HepG2 (cell line): Measurements from ENCODE around the gene A1CF. TPM values are rescaled to one million over a fixed set of nuclear protein-coding genes. Genes with fewer than 3 reads are reported as not detected.

Source experiments
- DPF2 ChIP-seq: sonication (generic); formaldehyde crosslinking; IDR thresholded peaks from 2 replicates; pipeline ENCODE4 v1.4.0; 2020; ENCODE audit warnings: mild to moderate bottlenecking, low read depth, missing genetic modification reagents, borderline replicate concordance
- DRAP1 ChIP-seq: IDR thresholded peaks from 2 replicates; pipeline ENCODE4 v1.6.1; 2016; ENCODE audit warnings: missing genetic modification reagents, missing compliant biosample characterization
- FOXJ3 ChIP-seq: sonication (generic); formaldehyde crosslinking; IDR thresholded peaks from 2 replicates; pipeline ENCODE4 v1.4.0; 2020; ENCODE audit warnings: missing genetic modification reagents, mild to moderate bottlenecking, borderline replicate concordance
- FOXO1 ChIP-seq: sonication (generic); formaldehyde crosslinking; IDR thresholded peaks from 2 replicates; pipeline ENCODE4 v1.4.0; 2020; ENCODE audit warnings: missing genetic modification reagents
- JUNB ChIP-seq: sonication (generic); formaldehyde crosslinking; IDR thresholded peaks from 2 replicates; pipeline ENCODE4 v1.8.0; 2022; ENCODE audit warnings: missing genetic modification reagents, mild to moderate bottlenecking, borderline replicate concordance
- JUND ChIP-seq: sonication (generic); formaldehyde crosslinking; IDR thresholded peaks from 2 replicates; pipeline ENCODE4 v1.8.0; 2022; ENCODE audit warnings: mild to moderate bottlenecking, missing genetic modification reagents
- KLF9 ChIP-seq: IDR thresholded peaks from 2 replicates; pipeline ENCODE4 v1.6.1; 2016; ENCODE audit warnings: low read depth
- LCORL ChIP-seq, 2 experiments: fragments of 450-650 bp in 1 of 2; sonication (generic) in 1 of 2; formaldehyde crosslinking in 1 of 2; IDR thresholded peaks; 2 replicates each; pipeline versions ENCODE4 v1.5.0 to v1.6.1; 2017 to 2020; ENCODE audit warnings: antibody characterized with exemption in 1 of 2, missing genetic modification reagents in 1 of 2
- MAZ ChIP-seq, 2 experiments: sonication (generic) in 1 of 2; formaldehyde crosslinking in 1 of 2; IDR thresholded peaks; 2 replicates each; pipeline versions ENCODE4 v1.5.0 to v1.6.1; 2012 to 2020; ENCODE audit warnings: low read depth in 2 of 2, mild to moderate bottlenecking in 2 of 2, borderline replicate concordance in 1 of 2, improper control_type of control experiment in 1 of 2, low read length in 1 of 2, missing genetic modification reagents in 1 of 2, moderate library complexity in 1 of 2
- NCOA1 ChIP-seq: sonication (generic); formaldehyde crosslinking; IDR thresholded peaks from 2 replicates; pipeline ENCODE4 v1.9.0; 2021; ENCODE audit warnings: missing genetic modification reagents
- NFKBIZ ChIP-seq: IDR thresholded peaks from 2 replicates; pipeline ENCODE4 v1.6.1; 2018; ENCODE audit warnings: missing genetic modification reagents, missing compliant biosample characterization
- RAD21 ChIP-seq: fragments of 450-650 bp; formaldehyde crosslinking; IDR thresholded peaks from 2 replicates; pipeline ENCODE4 v1.5.0; 2020; ENCODE audit warnings: mild to moderate bottlenecking
- RFX5 ChIP-seq: IDR thresholded peaks from 2 replicates; pipeline ENCODE4 v1.6.1; 2011; ENCODE audit warnings: low read depth, low read length, improper control_type of control experiment
- SALL1 ChIP-seq: sonication (generic); formaldehyde crosslinking; IDR thresholded peaks from 2 replicates; pipeline ENCODE4 v1.8.0; 2022; ENCODE audit warnings: mild to moderate bottlenecking, missing genetic modification reagents
- TBX2 ChIP-seq: sonication (generic); formaldehyde crosslinking; IDR thresholded peaks from 2 replicates; pipeline ENCODE4 v1.5.0; 2020; ENCODE audit warnings: missing genetic modification reagents, mild to moderate bottlenecking, borderline replicate concordance
- TRIM24 ChIP-seq: sonication (generic); formaldehyde crosslinking; IDR thresholded peaks from 2 replicates; pipeline ENCODE4 v1.8.0; 2022; ENCODE audit warnings: mild to moderate bottlenecking, missing genetic modification reagents
- ZHX2 ChIP-seq, 2 experiments: sonication (generic) in 1 of 2; formaldehyde crosslinking in 1 of 2; IDR thresholded peaks; 2 replicates each; pipeline versions ENCODE4 v1.6.1 to v1.9.0; 2014 to 2022; ENCODE audit warnings: antibody characterized with exemption in 1 of 2, borderline replicate concordance in 1 of 2, inconsistent platforms in 1 of 2, low read depth in 1 of 2, missing genetic modification reagents in 1 of 2
- ZNF513 ChIP-seq: sonication (generic); formaldehyde crosslinking; conservative IDR thresholded peaks from 2 replicates; pipeline ENCODE4 v1.5.0; 2020; ENCODE audit warnings: missing genetic modification reagents
- ZNF629 ChIP-seq: sonication (generic); formaldehyde crosslinking; conservative IDR thresholded peaks from 2 replicates; pipeline ENCODE4 v1.5.0; 2020; ENCODE audit warnings: missing genetic modification reagents
- ZNF644 ChIP-seq: IDR thresholded peaks from 2 replicates; pipeline ENCODE4 v1.6.1; 2016; ENCODE audit warnings: low read depth
- polyA plus RNA-seq, 8 experiments: library from polyadenylated mRNA; depleted of rRNA in 3 of 8; stranded (reverse) in 7 of 8; unstranded in 1 of 8; fragments of >200 nt; fragmentation: Illumina TruSeq in 4 of 8; extraction: Trizol in 4 of 8; gene quantifications; 2 replicates each; pipeline versions ENCODE4 v1.2.1 to v1.2.3, GENCODE V29; 2011 to 2016; ENCODE audit warnings: low read depth in 4 of 8, missing spikeins in 1 of 8, mixed read lengths in 1 of 8; ENCODE audit not compliant: insufficient read depth in 1 of 8
- total RNA-seq, 5 experiments: library from RNA; depleted of rRNA; stranded (reverse); fragments of >200 nt; fragmentation: Illumina TruSeq; extraction: Trizol; gene quantifications; 2 replicates each; pipeline ENCODE4 v1.2.3, GENCODE V29; 2016; ENCODE audit warnings: low read depth in 1 of 5
- TF ChIP-seq, protein P1 (sequence below): sonication (generic); formaldehyde crosslinking; IDR thresholded peaks from 2 replicates; pipeline ENCODE4 v1.4.0; 2020; ENCODE audit warnings: mild to moderate bottlenecking, low read depth, missing genetic modification reagents

The A1CF gene
- total and polyA plus RNA-seq, 2 of the 13 experiments (the other 11 are each of a cell fraction or from before 2014, with no cell fraction given) = 56.1 to 58.1 TPM

GRCh38 chr10:50882540-50882983 lies 2.9 kb downstream of the A1CF start (continued):
- no peak for TF ChIP-seq ZNF513 (CRISPR knock-in tag)
- TF ChIP-seq DPF2 = peak; percentile 85; the same call in 1 of the 2 replicates
- no peak for TF ChIP-seq NCOA1 (CRISPR knock-in tag)
- peak; percentile 72; the same call in 1 of the 2 replicates for TF ChIP-seq SALL1 (CRISPR knock-in tag)
- peak; percentile 87 for TF ChIP-seq FOXO1 (CRISPR knock-in tag)
- peak; percentile 68; the same call in 1 of the 2 replicates for TF ChIP-seq ZNF644 (CRISPR knock-in tag)
- 0 out of 2 replicates have a peak, but pooled peaks have one; percentile 17 for TF ChIP-seq TRIM24 (CRISPR knock-in tag)
- TF ChIP-seq NFKBIZ (CRISPR knock-in tag) = no peak
- TF ChIP-seq, protein P1, sequence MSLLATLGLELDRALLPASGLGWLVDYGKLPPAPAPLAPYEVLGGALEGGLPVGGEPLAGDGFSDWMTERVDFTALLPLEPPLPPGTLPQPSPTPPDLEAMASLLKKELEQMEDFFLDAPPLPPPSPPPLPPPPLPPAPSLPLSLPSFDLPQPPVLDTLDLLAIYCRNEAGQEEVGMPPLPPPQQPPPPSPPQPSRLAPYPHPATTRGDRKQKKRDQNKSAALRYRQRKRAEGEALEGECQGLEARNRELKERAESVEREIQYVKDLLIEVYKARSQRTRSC (CRISPR knock-in tag) = no peak
- no peak for TF ChIP-seq MAZ (IDR thresholded peaks at IDR 0.05; ENCODE audit: borderline replicate concordance, low read depth, low read length)
- TF ChIP-seq MAZ (CRISPR knock-in tag; IDR thresholded peaks at IDR 0.05; ENCODE audit: low read depth) = peak; percentile 53; the same call in 1 of the 2 replicates
- peak; percentile 20; the same call in 1 of the 2 replicates for TF ChIP-seq RAD21
- peak; percentile 86 for TF ChIP-seq JUND (CRISPR knock-in tag)
- TF ChIP-seq ZHX2 (IDR thresholded peaks at IDR 0.05; ENCODE audit: low read depth) = peak; percentile 45; the same call in 1 of the 2 replicates
- no peak for TF ChIP-seq ZHX2 (CRISPR knock-in tag; IDR thresholded peaks at IDR 0.05; ENCODE audit: borderline replicate concordance)
- no peak for TF ChIP-seq KLF9
- TF ChIP-seq RFX5 = no peak
- TF ChIP-seq DRAP1 (CRISPR knock-in tag) = 0 out of 2 replicates have a peak, but pooled peaks have one; percentile 38
- peak; percentile 76; the same call in 1 of the 2 replicates for TF ChIP-seq JUNB
- peak; percentile 98 for TF ChIP-seq FOXJ3 (CRISPR knock-in tag)
- TF ChIP-seq TBX2 = peak; percentile 66
- TF ChIP-seq LCORL (IDR thresholded peaks at IDR 0.05) = no peak
- TF ChIP-seq LCORL (CRISPR knock-in tag; IDR thresholded peaks at IDR 0.05) = peak; percentile 62; the same call in 1 of the 2 replicates
- no peak for TF ChIP-seq ZNF629 (CRISPR knock-in tag)
